ENCODE measurements around the gene KCNG3. TPM values are rescaled to one million over a fixed set of nuclear protein-coding genes. Genes with fewer than 3 reads are reported as not detected.
A peak's percentile ranks its signal among the peaks of the same experiment; 100 is the strongest.

Gene KCNG3, protein sequence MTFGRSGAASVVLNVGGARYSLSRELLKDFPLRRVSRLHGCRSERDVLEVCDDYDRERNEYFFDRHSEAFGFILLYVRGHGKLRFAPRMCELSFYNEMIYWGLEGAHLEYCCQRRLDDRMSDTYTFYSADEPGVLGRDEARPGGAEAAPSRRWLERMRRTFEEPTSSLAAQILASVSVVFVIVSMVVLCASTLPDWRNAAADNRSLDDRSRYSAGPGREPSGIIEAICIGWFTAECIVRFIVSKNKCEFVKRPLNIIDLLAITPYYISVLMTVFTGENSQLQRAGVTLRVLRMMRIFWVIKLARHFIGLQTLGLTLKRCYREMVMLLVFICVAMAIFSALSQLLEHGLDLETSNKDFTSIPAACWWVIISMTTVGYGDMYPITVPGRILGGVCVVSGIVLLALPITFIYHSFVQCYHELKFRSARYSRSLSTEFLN
- total RNA-seq, result under 1 TPM in 1 of 2 experiments, not detected in 1; 0.11 TPM

DNA sequence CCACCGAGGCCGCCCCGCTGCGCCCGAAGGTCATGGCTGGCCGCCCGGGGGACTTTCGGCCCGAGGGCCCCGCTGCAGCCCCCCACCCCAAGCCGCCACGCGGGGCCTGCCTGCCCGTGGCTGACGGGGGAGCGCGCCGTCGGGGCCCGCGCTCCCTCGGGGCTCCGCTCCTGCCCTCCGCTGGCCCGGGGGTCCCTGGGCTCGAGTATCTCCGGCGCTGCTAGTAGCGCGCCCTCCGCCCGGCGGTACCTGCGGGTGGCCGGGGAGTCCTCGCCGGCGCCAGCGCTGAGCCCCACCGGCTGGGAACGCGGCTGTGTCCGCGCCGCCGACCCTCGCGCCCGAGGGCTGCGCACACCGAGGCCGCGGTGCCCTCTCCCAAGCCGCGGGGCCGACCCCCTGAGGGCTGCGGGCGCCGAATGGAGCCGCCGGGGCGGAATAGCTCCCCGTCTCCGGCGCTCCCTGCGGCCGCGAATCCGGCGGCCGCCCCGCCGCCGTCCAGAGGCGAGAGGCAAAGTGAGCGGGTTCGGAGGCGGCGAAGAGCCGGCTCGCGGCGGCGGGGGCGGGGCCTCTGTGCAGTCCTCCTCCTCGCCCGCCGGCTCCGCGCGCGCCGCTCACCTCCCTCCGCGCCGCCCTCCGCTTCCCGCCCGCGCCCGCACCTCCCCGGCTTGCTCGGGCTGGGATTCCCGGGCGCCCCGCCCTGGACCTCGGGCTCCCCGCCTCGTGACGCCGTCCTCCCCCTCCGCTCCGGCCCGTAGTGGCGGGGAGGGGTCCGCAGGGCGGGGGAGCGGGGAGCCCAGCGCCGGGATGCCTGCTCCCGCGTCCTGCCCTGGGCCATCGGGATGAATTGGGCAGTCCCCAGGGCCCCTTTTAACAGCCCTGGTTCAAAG is at the start of gene KCNG3:
KCNG3 (minus strand) TSS at position 515 of the 887 bp plus-strand sequence; CDS start at position 34, 481 bp downstream.
- Mint-ChIP-seq H3K36me3 (no peaks in the 10 kb centered on the region), H3K9me3 (no peaks in the 10 kb centered on the region), H3K27ac (peak within 1 kb of the TSS; percentile 68), H3K4me1 (peaks cover 12% of the 10 kb centered on the region), H3K27me3 (peaks cover 24% of the 10 kb centered on the region), H3K4me3 (peak within 1 kb of the TSS; percentile 96)
- peak; percentile 82 for DNase-seq
- ATAC-seq (ENCODE audit: low read depth), result peak; percentile 75
- POLR2A ChIA-PET, result interaction anchor here (1.2 kb wide), 1 partner anchor 15 kb away, joined by 3 read pairs; no protein-coding TSS in a partner anchor

DNA sequence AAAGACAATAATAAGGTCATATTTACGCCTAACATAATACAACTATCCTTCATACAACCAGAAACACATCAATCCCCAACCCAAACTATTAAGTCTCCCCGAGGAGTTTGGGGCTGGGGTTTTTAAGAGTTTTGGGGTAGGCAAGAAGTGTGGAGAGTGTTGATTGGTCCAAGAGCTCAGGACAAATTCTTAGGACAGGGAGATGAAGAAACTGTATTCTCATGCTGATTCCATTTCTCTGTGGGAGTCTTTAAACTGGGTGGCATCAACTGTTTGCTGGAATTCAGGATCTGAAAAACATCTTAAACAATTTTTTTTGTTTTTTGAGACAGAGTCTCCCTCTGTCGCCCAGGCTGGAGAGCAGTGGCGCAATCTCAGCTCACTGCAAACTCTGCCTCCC is 49.1 kb upstream of the KCNG3 start:
- H3K4me3 Mint-ChIP-seq, result no peak overlapping the region
- H3K36me3 Mint-ChIP-seq, result no peaks in the 10 kb centered on the region
- peaks cover 3% of the 10 kb centered on the region for H3K9me3 Mint-ChIP-seq
- DNase-seq, result no peak
- no peak overlapping the region for H3K27ac Mint-ChIP-seq
- peaks cover 3% of the 10 kb centered on the region for H3K4me1 Mint-ChIP-seq
- no peaks in the 10 kb centered on the region for H3K27me3 Mint-ChIP-seq
- POLR2A ChIA-PET, result no interaction called here
- ATAC-seq (ENCODE audit: low read depth), result no peak

DNA sequence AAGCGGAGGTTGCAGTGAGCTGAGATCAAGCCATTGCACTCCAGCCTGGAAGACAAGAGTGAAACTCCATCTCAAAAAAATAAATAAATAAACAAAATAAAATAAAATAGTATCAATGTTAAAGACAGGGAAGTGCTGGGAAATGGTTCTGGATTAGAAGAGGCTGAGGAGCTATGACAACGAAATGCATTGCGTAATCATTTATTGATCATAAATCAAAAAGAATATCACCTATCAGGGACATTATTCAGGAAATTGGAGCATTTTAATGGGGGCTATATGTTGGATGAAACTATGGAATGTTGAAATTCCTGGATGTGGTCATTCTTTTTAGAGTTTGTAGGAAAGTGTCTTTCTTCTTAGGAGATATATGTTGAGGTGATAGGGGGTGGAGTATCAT is 43.7 kb upstream of the KCNG3 start:
- Mint-ChIP-seq H3K4me3 (no peak overlapping the region), H3K27me3 (no peaks in the 10 kb centered on the region), H3K4me1 (peaks cover 3% of the 10 kb centered on the region), H3K36me3 (no peaks in the 10 kb centered on the region), H3K27ac (no peak overlapping the region), H3K9me3 (peaks cover 5% of the 10 kb centered on the region)
- ATAC-seq (ENCODE audit: low read depth) (no peak), DNase-seq (no peak)
- POLR2A ChIA-PET, result no interaction called here

DNA sequence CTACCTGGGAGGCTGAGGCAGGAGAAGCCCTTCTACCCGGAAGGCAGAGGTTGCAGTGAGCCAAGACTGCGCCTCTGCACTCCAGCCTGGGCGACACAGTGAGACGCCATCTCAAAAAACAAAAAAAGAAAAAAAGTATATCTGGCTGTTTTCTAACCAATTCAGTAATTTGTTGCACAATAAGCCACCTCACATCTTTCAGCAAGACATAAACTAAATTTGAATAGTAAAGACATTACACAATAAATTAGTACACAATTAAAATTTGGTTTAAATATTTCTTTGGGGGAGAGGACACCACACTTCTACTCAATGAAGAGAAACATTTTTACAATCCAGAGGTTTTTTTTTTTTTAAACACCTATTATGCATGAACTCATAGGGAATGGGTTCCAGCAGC is 38.6 kb upstream of the KCNG3 start:
- H3K27ac Mint-ChIP-seq, result no peak overlapping the region
- H3K4me1 Mint-ChIP-seq, result no peaks in the 10 kb centered on the region
- ATAC-seq (ENCODE audit: low read depth), result no peak
- no peaks in the 10 kb centered on the region for H3K9me3 Mint-ChIP-seq
- H3K36me3 Mint-ChIP-seq, result no peaks in the 10 kb centered on the region
- no peaks in the 10 kb centered on the region for H3K27me3 Mint-ChIP-seq
- no peak for DNase-seq
- no peak overlapping the region for H3K4me3 Mint-ChIP-seq
- POLR2A ChIA-PET, result no interaction called here

DNA sequence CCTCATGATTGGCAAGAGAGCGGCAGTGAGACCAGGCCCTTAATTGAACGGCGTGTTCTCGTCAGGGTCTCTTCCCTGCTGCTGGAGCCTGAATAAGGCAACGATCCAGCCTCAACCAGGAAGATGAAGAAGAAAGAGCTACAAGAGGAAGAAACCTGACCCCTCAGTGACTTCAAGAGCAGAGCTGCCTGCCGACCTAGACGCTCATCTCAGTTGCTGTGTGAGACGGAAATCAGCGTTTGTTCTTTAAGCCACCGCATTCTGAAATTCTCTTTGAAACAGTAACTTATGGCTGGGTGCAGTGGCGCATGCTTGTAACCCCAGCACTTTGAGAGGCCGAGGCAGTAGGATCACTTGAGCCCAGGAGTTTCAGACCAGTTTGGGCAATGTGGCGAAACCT is 29.6 kb upstream of the KCNG3 start:
- Mint-ChIP-seq H3K4me3 (no peak overlapping the region), H3K4me1 (peaks cover 6% of the 10 kb centered on the region), H3K9me3 (no peaks in the 10 kb centered on the region), H3K27ac (no peak overlapping the region), H3K36me3 (no peaks in the 10 kb centered on the region), H3K27me3 (no peaks in the 10 kb centered on the region)
- peak; percentile 50 for ATAC-seq (ENCODE audit: low read depth)
- DNase-seq, result no peak
- POLR2A ChIA-PET, result no interaction called here

DNA sequence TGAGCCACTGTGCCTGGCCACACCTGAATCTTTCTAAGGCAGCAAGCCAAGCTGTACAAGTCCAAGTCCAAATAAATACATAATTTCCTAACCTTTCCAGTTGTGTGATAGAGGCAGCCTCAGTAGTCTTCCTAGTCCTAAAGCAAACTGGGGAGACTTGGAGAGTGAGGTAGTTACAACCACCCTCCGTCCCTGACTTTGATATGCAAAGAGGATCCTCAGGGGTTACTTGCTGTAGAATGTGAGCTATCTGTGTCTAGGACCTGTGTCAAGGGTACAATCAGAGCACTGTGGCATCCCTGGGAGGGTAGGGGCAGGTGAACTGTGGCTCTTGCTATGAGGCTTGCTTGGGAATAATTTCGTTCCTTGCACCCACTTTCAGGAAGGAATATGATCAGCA is 28.3 kb upstream of the KCNG3 start:
- Mint-ChIP-seq H3K27ac (no peak overlapping the region), H3K36me3 (no peaks in the 10 kb centered on the region), H3K4me3 (no peak overlapping the region), H3K27me3 (no peaks in the 10 kb centered on the region), H3K9me3 (no peaks in the 10 kb centered on the region), H3K4me1 (peaks cover 6% of the 10 kb centered on the region)
- ATAC-seq (ENCODE audit: low read depth), result no peak
- POLR2A ChIA-PET, result no interaction called here
- no peak for DNase-seq

DNA sequence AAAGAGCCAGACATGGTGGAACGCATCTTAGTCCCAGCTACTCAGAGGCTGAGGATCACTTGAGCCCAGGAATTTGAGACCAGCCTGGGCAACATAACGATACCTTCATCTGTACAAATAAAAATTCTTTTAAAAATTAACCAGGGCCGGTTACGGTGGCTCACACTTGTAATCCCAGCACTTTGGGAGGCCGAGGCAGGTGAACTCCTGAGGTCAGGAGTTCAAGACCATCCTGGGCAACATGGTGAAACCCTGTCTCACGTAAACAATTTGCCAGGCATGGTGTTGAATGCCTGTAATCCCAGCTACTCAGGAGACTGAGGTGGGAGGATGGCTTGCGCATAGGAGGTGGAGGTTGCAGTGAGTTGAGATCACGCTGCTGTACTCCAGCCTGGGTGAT is 25.8 kb upstream of the KCNG3 start:
- DNase-seq (no peak), ATAC-seq (ENCODE audit: low read depth) (no peak)
- no peaks in the 10 kb centered on the region for H3K36me3 Mint-ChIP-seq
- no peaks in the 10 kb centered on the region for H3K9me3 Mint-ChIP-seq
- peaks cover 6% of the 10 kb centered on the region for H3K4me1 Mint-ChIP-seq
- no peaks in the 10 kb centered on the region for H3K27me3 Mint-ChIP-seq
- H3K27ac Mint-ChIP-seq, result no peak overlapping the region
- H3K4me3 Mint-ChIP-seq, result no peak overlapping the region
- POLR2A ChIA-PET, result interaction anchor here (0.7 kb wide), 1 partner anchor 183 kb away, joined by 4 read pairs; no protein-coding TSS in a partner anchor

DNA sequence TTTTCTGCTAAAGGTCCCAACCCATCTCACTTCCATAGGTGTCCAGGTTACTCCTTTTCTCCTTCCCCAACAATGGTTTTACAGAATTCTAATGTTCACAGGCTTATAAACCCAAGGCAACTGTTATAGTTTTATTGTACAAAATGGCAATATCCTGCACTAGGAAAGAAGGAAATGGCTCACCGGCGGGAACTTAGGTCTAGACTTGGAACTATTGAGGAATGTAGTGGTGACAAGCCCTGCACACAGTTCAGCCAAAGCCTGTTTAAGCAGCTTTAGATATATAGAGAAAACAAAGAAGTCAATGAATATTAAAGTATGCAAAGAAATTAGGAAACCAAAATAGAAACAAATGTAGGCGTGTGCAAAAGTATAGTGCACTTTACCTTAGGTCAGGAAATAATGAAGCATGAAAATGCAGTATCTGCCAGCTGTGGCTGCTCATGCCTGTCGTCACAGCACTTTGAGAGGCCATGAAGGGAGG is 22.7 kb upstream of the KCNG3 start:
- no peak for ATAC-seq (ENCODE audit: low read depth)
- H3K27me3 Mint-ChIP-seq, result no peaks in the 10 kb centered on the region

DNA sequence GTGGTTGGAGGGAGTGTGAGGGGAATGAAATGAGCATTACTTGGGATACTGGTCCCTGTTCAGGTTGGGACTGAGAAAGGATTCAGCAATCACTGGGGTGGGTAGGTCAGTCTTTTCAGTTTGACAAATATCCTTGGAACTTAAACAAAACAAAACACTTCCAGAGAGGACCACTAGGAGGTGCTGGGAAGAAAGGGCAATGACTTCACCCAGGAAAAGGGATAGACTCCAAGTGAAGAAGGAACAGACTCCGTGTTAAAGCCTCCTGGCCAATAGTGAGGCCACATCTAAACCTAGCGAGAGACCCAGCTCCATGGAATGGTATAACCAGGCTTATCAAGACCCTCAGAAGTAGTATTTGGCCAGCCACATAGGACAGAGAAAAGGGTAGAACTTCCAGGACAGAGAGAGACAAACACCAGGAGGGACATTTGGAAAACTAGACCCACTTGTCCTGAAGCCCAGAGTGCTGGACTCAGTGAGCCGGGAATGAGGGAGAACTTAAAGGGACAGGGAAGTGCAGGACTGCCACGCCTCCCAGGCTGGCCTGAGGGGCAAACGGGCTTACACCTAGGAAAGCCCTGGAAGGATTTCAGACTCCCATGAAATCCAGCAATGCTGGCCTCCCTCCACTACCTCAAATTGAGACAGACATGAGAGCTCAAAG is 19.6 kb upstream of the KCNG3 start:
- Mint-ChIP-seq H3K9me3 (no peaks in the 10 kb centered on the region), H3K4me1 (peaks cover 11% of the 10 kb centered on the region), H3K27ac (no peak overlapping the region), H3K36me3 (no peaks in the 10 kb centered on the region), H3K27me3 (no peaks in the 10 kb centered on the region), H3K4me3 (no peak overlapping the region)
- DNase-seq (no peak), ATAC-seq (ENCODE audit: low read depth) (no peak)
- POLR2A ChIA-PET, result no interaction called here

More for the DNA sequence above, 22.7 kb upstream of the KCNG3 start:
- POLR2A ChIA-PET, result no interaction called here
- Mint-ChIP-seq H3K9me3 (no peaks in the 10 kb centered on the region), H3K4me1 (peaks cover 2% of the 10 kb centered on the region), H3K36me3 (no peaks in the 10 kb centered on the region), H3K27ac (no peak overlapping the region), H3K4me3 (no peak overlapping the region)
- no peak for DNase-seq

DNA sequence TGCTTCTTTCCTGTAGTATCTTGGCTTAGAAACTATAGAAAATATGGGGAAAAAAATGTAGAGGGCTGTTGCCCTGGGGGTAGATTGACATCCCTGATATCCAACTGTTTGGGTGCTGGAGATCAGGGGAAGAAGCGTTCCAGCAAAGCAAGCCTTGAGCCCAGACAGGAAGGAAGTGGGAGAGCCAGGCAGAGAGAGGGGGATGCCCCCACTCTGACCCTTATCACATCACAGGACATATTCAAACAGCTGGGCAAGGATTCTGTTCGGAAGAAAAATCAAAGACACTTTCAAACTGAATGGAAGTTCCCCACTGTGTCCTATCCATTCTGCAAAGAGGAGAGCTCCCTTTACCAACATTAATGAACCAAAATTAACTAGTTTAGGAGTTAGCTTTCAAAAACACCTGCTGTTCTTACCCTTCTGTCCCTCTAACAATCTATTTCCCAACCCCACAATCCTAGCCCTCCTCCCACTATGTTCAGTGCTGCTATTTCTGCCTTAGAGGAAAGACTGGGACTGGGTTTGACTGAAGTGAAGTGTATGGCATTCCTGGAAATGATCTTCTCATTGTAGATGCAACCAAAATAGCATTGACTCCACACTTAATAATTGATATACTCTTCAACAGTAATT is 16.9 kb upstream of the KCNG3 start:
- no peaks in the 10 kb centered on the region for H3K36me3 Mint-ChIP-seq
- H3K9me3 Mint-ChIP-seq, result no peaks in the 10 kb centered on the region
- H3K27ac Mint-ChIP-seq, result no peak overlapping the region
- ATAC-seq (ENCODE audit: low read depth) (peak; percentile 50), DNase-seq (no peak)
- H3K27me3 Mint-ChIP-seq, result no peaks in the 10 kb centered on the region
- peaks cover 11% of the 10 kb centered on the region for H3K4me1 Mint-ChIP-seq
- H3K4me3 Mint-ChIP-seq, result no peak overlapping the region
- POLR2A ChIA-PET, result no interaction called here

DNA sequence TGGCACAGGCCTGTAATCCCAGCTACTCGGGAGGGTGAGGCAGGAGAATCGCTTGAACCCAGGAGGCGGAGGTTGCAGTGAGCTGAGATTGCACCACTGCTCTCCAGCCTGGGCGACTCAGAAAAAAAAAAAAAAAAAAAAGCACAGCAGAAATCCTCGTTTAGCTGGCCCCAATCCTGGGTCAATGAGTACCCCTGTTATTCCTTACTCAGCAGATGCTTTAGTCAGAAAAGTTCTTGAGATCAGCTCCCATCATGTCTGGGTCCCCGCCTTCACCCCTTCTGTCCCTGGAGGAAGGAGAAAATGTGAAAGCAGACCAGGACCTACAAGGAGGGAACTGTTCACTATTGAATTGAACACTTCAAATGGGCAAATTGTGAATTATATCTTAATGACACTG is 16.4 kb upstream of the KCNG3 start:
- H3K36me3 Mint-ChIP-seq, result no peaks in the 10 kb centered on the region
- no peaks in the 10 kb centered on the region for H3K9me3 Mint-ChIP-seq
- no peak overlapping the region for H3K27ac Mint-ChIP-seq
- peaks cover 12% of the 10 kb centered on the region for H3K4me1 Mint-ChIP-seq
- ATAC-seq (ENCODE audit: low read depth), result no peak
- no peaks in the 10 kb centered on the region for H3K27me3 Mint-ChIP-seq
- H3K4me3 Mint-ChIP-seq, result no peak overlapping the region
- no peak for DNase-seq
- POLR2A ChIA-PET, result no interaction called here

DNA sequence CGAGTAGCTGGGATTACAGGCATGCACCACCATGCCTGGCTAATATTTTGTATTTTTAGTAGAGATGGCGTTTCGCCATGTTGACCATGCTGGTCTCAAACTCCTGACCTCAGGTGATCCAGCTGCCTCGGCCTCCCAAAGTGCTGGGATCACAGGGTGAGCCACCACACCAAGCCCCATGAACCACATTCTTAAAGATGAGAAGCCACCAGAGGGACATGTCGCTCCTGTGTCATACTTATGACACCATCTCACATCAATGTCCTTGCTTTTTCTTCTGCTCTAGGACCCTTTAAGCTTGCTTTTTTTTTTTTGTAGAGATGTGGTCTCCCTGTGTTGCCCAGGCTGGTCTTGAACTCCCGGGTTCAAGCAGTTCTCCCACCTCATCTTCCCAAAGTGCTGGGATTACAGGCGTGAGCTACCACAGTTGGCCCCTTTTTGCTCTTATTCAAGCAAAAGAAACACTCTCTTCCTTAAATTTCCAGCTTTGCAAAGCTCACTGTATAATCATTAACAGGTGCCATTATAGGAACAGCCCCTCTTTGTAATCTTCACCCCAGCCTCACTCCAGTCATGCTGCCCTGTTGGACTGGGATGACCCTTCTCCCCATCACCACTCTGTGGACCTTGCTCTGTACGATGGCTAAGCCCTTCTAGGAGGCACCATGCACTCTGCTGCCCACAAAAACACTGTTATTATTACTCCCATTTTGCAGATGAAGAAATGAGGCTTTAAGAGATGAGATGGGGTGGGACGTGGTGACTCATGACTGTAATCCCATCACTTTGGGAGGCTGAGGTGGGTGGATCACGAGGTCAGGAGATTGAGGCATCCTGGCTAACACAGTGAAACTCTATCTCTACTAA is 10.8 kb upstream of the KCNG3 start:
- Mint-ChIP-seq H3K27me3 (no peaks in the 10 kb centered on the region), H3K36me3 (no peaks in the 10 kb centered on the region), H3K4me1 (peaks cover 1% of the 10 kb centered on the region), H3K9me3 (no peaks in the 10 kb centered on the region), H3K4me3 (no peak overlapping the region), H3K27ac (no peak overlapping the region)
- POLR2A ChIA-PET, result no interaction called here
- DNase-seq, result no peak
- ATAC-seq (ENCODE audit: low read depth), result no peak

Data from activated naive CD8-positive, alpha-beta T cell treated with anti-CD3 and anti-CD28 coated beads, Interleukin-2, amount 10 ng/mL, durations not matched to agents 7 days and 5 days (primary cell).